HG02588 (cell line): Measurements from ENCODE around the gene CA12.
"Not testable (repeated sequence)": the region's sequence is repeated elsewhere in the genome, so short reads cannot be mapped to it uniquely, and the experiment has no call there.

Experiments
- ATAC-seq: cut with Tn5 transposase; IDR thresholded peaks from one replicate; pipeline ENCODE4 v1.9.1; 2021; ENCODE audit warnings: mild to moderate bottlenecking, moderate library complexity; ENCODE audit not compliant: unreplicated experiment

CA12 gene

GRCh38 chr15:63381301-63382204 lies at the start of gene CA12:
TSS of gene CA12 (minus strand) at chr15:63381846. CDS start at chr15:63381720, 126 bp downstream.
- ATAC-seq = no peak

GRCh38 chr15:63430766-63431451 lies 49.3 kb upstream of the CA12 start:
- no peak for ATAC-seq

GRCh38 chr15:63426552-63426951 lies 44.9 kb upstream of the CA12 start:
- ATAC-seq = no peak

GRCh38 chr15:63425426-63425985 lies 43.9 kb upstream of the CA12 start:
- ATAC-seq = no peak

- no peak for ATAC-seq
Observed at GRCh38 chr15:63422891-63423590, 41.4 kb upstream of the CA12 start.

GRCh38 chr15:63421433-63421832 lies 39.8 kb upstream of the CA12 start:
- no peak for ATAC-seq

- ATAC-seq = no peak
Observed at GRCh38 chr15:63420333-63420747, 38.7 kb upstream of the CA12 start.

GRCh38 chr15:63418811-63419210 lies 37.2 kb upstream of the CA12 start:
- no peak for ATAC-seq

- ATAC-seq = no peak
Observed at GRCh38 chr15:63417721-63418120, 36.1 kb upstream of the CA12 start.

GRCh38 chr15:63417274-63417673 lies 35.6 kb upstream of the CA12 start:
- ATAC-seq = not testable (repeated sequence)

GRCh38 chr15:63414474-63415120 lies 33.0 kb upstream of the CA12 start:
- ATAC-seq = no peak

GRCh38 chr15:63412551-63412950 lies 30.9 kb upstream of the CA12 start:
- no peak for ATAC-seq

- no peak for ATAC-seq
Observed at GRCh38 chr15:63411866-63412265, 30.2 kb upstream of the CA12 start.

- no peak for ATAC-seq
Observed at GRCh38 chr15:63409179-63409578, 27.5 kb upstream of the CA12 start.

GRCh38 chr15:63408524-63408923 lies 26.9 kb upstream of the CA12 start:
- ATAC-seq = no peak

- ATAC-seq = no peak
Observed at GRCh38 chr15:63407612-63408011, 26.0 kb upstream of the CA12 start.

- no peak for ATAC-seq
Observed at GRCh38 chr15:63405683-63406390, 24.2 kb upstream of the CA12 start.

- ATAC-seq = no peak
Observed at GRCh38 chr15:63405159-63405558, 23.5 kb upstream of the CA12 start.

- no peak for ATAC-seq
Observed at GRCh38 chr15:63403254-63403945, 21.8 kb upstream of the CA12 start.
